Glutamatergic neuron (in vitro differentiated cells): ENCODE data around the gene FOXR1. TPM values are rescaled to one million over a fixed set of nuclear protein-coding genes. Genes with fewer than 3 reads are reported as not detected.

Experiments
- DNase-seq: peaks from one replicate; pipeline ENCODE4 v3.0.0; 2022
- H3K27ac Mint-ChIP-seq: one replicate; pipeline ENCODE4 v1.8.0; 2020; ENCODE audit warnings: mild to moderate bottlenecking, mixed read lengths, inconsistent platforms; ENCODE audit not compliant: unreplicated experiment
- H3K27me3 Mint-ChIP-seq: one replicate; pipeline ENCODE4 v1.8.0; 2020; ENCODE audit warnings: mild to moderate bottlenecking, moderate library complexity, mixed read lengths, inconsistent platforms; ENCODE audit not compliant: unreplicated experiment
- H3K36me3 Mint-ChIP-seq: one replicate; pipeline ENCODE4 v1.8.0; 2020; ENCODE audit warnings: mild to moderate bottlenecking, mixed read lengths, inconsistent platforms; ENCODE audit not compliant: unreplicated experiment
- H3K4me1 Mint-ChIP-seq: one replicate; pipeline ENCODE4 v1.8.0; 2020; ENCODE audit warnings: mild to moderate bottlenecking, low read depth, mixed read lengths, inconsistent platforms; ENCODE audit not compliant: unreplicated experiment
- H3K4me3 Mint-ChIP-seq: one replicate; pipeline ENCODE4 v1.8.0; 2020; ENCODE audit warnings: mild to moderate bottlenecking, mixed read lengths, inconsistent platforms; ENCODE audit not compliant: unreplicated experiment
- H3K9me3 Mint-ChIP-seq: one replicate; pipeline ENCODE4 v1.8.0; 2020; ENCODE audit warnings: mild to moderate bottlenecking, moderate library complexity, mixed read lengths, inconsistent platforms; ENCODE audit not compliant: unreplicated experiment
- total RNA-seq: library from RNA; stranded (reverse); fragmentation: NEBNext Ultra II Directional; extraction: Animal tissue kit (Norgen Biotek cat#: 25700); gene quantifications from one replicate; pipeline ENCODE4 v1.2.1, GENCODE V29; 2021; ENCODE audit not compliant: unreplicated experiment
- TF ChIP-seq, protein P1 (sequence below): fragments of 200-600 bp; sonication (generic); IDR thresholded peaks from one replicate; pipeline ENCODE4 v1.5.0; 2021; ENCODE audit not compliant: partially characterized antibody, unreplicated experiment

FOXR1 gene
- total RNA-seq, 1 donor from 2014 or later: not detected

DNA sequence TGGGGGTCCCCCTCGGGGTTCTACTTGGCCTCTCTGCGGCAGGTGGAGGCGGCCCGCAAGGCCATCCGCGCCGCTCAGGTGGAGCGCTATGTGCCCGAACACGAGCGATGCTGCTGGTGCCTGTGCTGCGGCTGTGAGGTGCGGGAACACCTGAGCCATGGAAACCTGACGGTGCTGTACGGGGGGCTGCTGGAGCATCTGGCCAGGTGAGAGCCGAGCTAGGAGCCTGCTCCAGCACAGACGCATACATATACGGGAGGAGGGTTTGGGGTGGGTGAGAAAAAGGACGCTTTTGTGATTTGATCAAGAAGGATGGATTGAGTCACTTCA lies 26.8 kb downstream of the FOXR1 start:
- TF ChIP-seq, protein P1, sequence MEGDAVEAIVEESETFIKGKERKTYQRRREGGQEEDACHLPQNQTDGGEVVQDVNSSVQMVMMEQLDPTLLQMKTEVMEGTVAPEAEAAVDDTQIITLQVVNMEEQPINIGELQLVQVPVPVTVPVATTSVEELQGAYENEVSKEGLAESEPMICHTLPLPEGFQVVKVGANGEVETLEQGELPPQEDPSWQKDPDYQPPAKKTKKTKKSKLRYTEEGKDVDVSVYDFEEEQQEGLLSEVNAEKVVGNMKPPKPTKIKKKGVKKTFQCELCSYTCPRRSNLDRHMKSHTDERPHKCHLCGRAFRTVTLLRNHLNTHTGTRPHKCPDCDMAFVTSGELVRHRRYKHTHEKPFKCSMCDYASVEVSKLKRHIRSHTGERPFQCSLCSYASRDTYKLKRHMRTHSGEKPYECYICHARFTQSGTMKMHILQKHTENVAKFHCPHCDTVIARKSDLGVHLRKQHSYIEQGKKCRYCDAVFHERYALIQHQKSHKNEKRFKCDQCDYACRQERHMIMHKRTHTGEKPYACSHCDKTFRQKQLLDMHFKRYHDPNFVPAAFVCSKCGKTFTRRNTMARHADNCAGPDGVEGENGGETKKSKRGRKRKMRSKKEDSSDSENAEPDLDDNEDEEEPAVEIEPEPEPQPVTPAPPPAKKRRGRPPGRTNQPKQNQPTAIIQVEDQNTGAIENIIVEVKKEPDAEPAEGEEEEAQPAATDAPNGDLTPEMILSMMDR: no peak
- Mint-ChIP-seq H3K4me1 (peaks cover 4% of the 10 kb centered on the region), H3K36me3 (peaks cover 4% of the 10 kb centered on the region), H3K27me3 (peaks cover 4% of the 10 kb centered on the region), H3K9me3 (peaks cover 5% of the 10 kb centered on the region), H3K4me3 (peak overlapping the region; percentile 98), H3K27ac (peak overlapping the region; percentile 95)
- DNase-seq: no peak

DNA sequence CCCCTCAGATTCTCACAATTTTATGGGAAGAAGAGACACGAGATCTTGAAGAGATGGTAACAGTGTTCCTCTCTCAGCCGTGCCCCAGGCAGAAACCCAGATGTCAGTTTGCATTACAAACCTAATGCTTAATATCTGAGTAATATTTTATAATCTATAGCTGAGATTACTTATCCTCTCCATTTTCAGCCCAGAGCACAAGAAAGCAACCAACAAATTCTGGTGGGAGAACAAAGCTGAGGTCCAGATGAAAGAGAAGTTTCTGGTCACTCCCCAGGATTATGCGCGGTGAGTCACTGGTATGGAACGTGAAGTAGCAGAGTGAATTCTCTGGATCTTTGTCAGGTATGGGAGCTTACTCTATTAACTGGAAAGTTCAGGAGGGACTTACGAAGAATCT lies 27.3 kb downstream of the FOXR1 start:
- Mint-ChIP-seq H3K27me3 (peaks cover 2% of the 10 kb centered on the region), H3K4me1 (peaks cover 4% of the 10 kb centered on the region), H3K9me3 (peaks cover 2% of the 10 kb centered on the region), H3K4me3 (peak overlapping the region; percentile 98), H3K36me3 (no peaks in the 10 kb centered on the region), H3K27ac (peak overlapping the region; percentile 95)
- TF ChIP-seq, protein P1: no peak
- DNase-seq: no peak

DNA sequence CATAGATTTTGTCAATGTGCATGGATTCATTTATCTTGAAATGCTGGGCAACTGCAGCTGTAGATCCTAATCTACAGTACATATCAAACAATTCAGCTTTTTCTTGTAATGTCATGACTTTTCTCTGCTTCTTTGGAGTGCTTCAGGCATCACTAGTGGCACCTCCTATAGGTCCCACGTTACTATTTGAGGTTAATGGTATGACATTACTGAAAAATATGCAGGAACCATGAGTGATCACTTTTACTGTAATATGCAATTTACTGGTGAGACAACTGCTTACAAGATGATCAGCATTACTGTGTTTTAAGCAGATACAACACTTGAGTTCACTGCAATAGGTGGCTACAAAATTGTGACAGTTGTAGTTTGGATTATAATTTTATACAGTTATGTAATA lies 29.3 kb downstream of the FOXR1 start:
- Mint-ChIP-seq H3K4me1 (peaks cover 4% of the 10 kb centered on the region), H3K36me3 (no peaks in the 10 kb centered on the region), H3K4me3 (no peak overlapping the region)

DNA sequence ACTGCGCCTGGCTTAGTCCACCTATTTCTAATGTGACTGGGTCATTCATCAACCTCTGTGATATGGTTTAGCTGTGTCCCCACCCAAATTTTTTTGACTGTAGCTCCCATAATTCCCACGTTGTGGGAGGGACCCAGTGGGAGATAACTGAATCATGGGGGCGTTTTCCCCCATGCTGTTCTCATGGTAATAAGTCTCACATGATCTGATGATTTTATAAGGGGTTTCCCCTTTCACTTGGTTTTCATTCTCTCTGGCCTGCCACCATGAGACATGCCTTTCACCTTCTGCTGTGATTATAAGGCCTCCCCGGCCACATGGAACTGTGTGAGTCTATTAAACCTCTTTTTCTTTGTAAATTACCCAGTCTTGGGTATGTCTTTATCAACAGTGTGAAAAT lies 35.1 kb downstream of the FOXR1 start:
- Mint-ChIP-seq H3K9me3 (no peaks in the 10 kb centered on the region), H3K4me3 (no peak overlapping the region), H3K36me3 (no peaks in the 10 kb centered on the region), H3K4me1 (no peaks in the 10 kb centered on the region), H3K27me3 (no peaks in the 10 kb centered on the region), H3K27ac (no peak overlapping the region)
- TF ChIP-seq, protein P1: no peak
- no peak for DNase-seq

More for the DNA sequence above, 29.3 kb downstream of the FOXR1 start:
- H3K27ac Mint-ChIP-seq: no peak overlapping the region
- TF ChIP-seq, protein P1: no peak
- peaks cover 2% of the 10 kb centered on the region for H3K27me3 Mint-ChIP-seq
- H3K9me3 Mint-ChIP-seq: peaks cover 2% of the 10 kb centered on the region
- DNase-seq: no peak

- TF ChIP-seq, protein P1: no peak
- Mint-ChIP-seq H3K4me3 (no peak overlapping the region), H3K27me3 (no peaks in the 10 kb centered on the region), H3K36me3 (no peaks in the 10 kb centered on the region), H3K4me1 (no peaks in the 10 kb centered on the region), H3K9me3 (no peaks in the 10 kb centered on the region), H3K27ac (no peak overlapping the region)
- no peak for DNase-seq
These were observed 40.0 kb downstream of the FOXR1 start for GRCh38 chr11:119011476-119012053.
